Transverse colon (tissue), 4 donors: ENCODE results near the gene SART3. TPM values are rescaled to one million over a fixed set of nuclear protein-coding genes. Genes with fewer than 3 reads are reported as not detected.

Source experiments
- DNase-seq: peaks from one replicate; pipeline ENCODE4 v3.0.0-alpha.2; 2019
- H3K27ac ChIP-seq, 4 donors: fragments of 200-600 bp; sonication (generic); 2 replicates each; pipeline ENCODE4 v1.5.1; 2016 to 2018; ENCODE audit warnings: inconsistent platforms in 4 of 4
- H3K27me3 ChIP-seq: fragments of 200-600 bp; sonication (generic); 2 replicates; pipeline ENCODE4 v1.5.1; 2017; ENCODE audit warnings: inconsistent platforms
- H3K36me3 ChIP-seq, 4 donors: fragments of 200-600 bp; sonication (generic); 2 replicates each; pipeline ENCODE4 v1.5.1; 2017 to 2019; ENCODE audit warnings: inconsistent platforms in 4 of 4
- H3K4me1 ChIP-seq, 4 donors: fragments of 200-600 bp; sonication (generic); 2 replicates each; pipeline ENCODE4 v1.5.1; 2017 to 2020; ENCODE audit warnings: inconsistent platforms in 4 of 4
- H3K4me3 ChIP-seq, 4 donors: fragments of 200-600 bp; sonication (generic); 1 replicate in 1 of 4; 2 replicates in 3 of 4; pipeline versions ENCODE4 v1.5.1 to v1.6.1; 2017 to 2019; ENCODE audit warnings: inconsistent platforms in 4 of 4
- H3K9me3 ChIP-seq, 2 donors: fragments of 200-600 bp; sonication (generic); 2 replicates each; pipeline ENCODE4 v1.5.1; 2017 to 2019; ENCODE audit warnings: inconsistent platforms in 2 of 2
- EP300 ChIP-seq: sonication (generic); formaldehyde crosslinking; IDR thresholded peaks from one replicate; pipeline ENCODE4 v1.6.1; 2017; ENCODE audit warnings: antibody characterized with exemption, low read depth
- POLR2A ChIP-seq: fragments of 450-650 bp; IDR thresholded peaks from one replicate; pipeline ENCODE4 v1.6.1; 2016; ENCODE audit warnings: antibody characterized with exemption, mild to moderate bottlenecking, moderate library complexity
- POLR2AphosphoS5 ChIP-seq, 3 donors: sonication (generic); formaldehyde crosslinking; IDR thresholded peaks; one replicate each; pipeline ENCODE4 v1.6.1; 2016; ENCODE audit warnings: antibody characterized with exemption in 3 of 3
- WGBS, 2 donors: methylation state at CpG; one replicate each; pipeline ENCODE4 v1.1.5; 2018; ENCODE audit warnings: low coverage in 1 of 2; 5-methylcytosine and 5-hydroxymethylcytosine counted together
- in situ Hi-C, 4 donors: fragments of 200-750 bp; cut with MboI; loops; one replicate each; pipeline versions ENCODE4 v1.15.0 to v1.15.1; 2017; ENCODE audit warnings: low sequenced_read_pairs in 3 of 4, low pct_ligation_motif_present in 1 of 4, low pct_unique_long_range_greater_than_20kb in 1 of 4
- intact Hi-C: fragments of 100-400 bp; cut with DNase I; formaldehyde crosslinking; loops from one replicate; pipeline ENCODE4 v1.15.1; 2023; ENCODE audit warnings: low total_unique reads
- total RNA-seq, 4 donors: library from RNA; depleted of rRNA; stranded (reverse); fragments of >200 nt; gene quantifications; one replicate each; pipeline ENCODE4 v1.1.0, GENCODE V29; 2016
- TF ChIP-seq, protein P1 (sequence below), 5 experiments: fragments of 200-600 bp in 3 of 5; fragments of 450-650 bp in 2 of 5; sonication (generic) in 3 of 5; IDR thresholded peaks; 1 replicate in 2 of 5; 2 replicates in 3 of 5; pipeline ENCODE4 v1.5.1; 2016 to 2017; ENCODE audit warnings: antibody characterized with exemption in 5 of 5, inconsistent platforms in 3 of 5, mild to moderate bottlenecking in 2 of 5, moderate library complexity in 1 of 5

The SART3 gene
- total RNA-seq, 4 donors from 2014 or later = 25.3 to 177 (median 77.4) TPM

DNA sequence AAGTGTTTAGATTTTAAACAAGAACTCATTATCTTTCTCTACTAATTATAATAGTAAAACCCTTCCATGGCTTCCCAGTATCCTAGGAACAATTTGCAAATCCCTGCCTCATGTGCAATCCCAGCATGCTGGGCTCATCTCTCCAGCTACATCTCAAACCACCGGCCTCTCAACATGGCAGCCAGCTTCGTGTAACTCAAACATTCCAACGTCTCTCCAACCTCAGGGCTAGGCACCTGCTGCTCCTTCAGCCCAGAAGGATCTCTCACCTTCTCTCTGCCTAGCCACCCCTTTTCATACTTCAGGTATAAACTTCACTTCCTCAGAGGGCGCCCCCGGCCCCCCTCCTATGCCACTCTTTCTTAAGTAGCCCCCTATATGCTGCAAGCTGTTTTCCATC lies 7.2 kb downstream of the SART3 start:
- 83 to 96% methylated on average over 5 of the region's 5 CpGs for WGBS, 2 donors
- TF ChIP-seq POLR2AphosphoS5 (IDR thresholded peaks at IDR 0.05) (no peak), POLR2A (no peak), EP300 (no peak)
- TF ChIP-seq, protein P1, sequence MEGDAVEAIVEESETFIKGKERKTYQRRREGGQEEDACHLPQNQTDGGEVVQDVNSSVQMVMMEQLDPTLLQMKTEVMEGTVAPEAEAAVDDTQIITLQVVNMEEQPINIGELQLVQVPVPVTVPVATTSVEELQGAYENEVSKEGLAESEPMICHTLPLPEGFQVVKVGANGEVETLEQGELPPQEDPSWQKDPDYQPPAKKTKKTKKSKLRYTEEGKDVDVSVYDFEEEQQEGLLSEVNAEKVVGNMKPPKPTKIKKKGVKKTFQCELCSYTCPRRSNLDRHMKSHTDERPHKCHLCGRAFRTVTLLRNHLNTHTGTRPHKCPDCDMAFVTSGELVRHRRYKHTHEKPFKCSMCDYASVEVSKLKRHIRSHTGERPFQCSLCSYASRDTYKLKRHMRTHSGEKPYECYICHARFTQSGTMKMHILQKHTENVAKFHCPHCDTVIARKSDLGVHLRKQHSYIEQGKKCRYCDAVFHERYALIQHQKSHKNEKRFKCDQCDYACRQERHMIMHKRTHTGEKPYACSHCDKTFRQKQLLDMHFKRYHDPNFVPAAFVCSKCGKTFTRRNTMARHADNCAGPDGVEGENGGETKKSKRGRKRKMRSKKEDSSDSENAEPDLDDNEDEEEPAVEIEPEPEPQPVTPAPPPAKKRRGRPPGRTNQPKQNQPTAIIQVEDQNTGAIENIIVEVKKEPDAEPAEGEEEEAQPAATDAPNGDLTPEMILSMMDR (IDR thresholded peaks at IDR 0.05) = no peak
- DNase-seq = no peak
- peaks cover 5 to 62% (median 19%) of the 10 kb centered on the region in 4 donors for H3K4me1 ChIP-seq
- intact Hi-C loops = no loop called here
- in situ Hi-C loops = loop anchor here in 2 of 4 donors (25.0 kb wide), 1 partner anchor 534 kb away; the partner anchor contains the start of genes ALKBH2 (in 2 of the 2) and UNG (in 2 of the 2)
- no peak overlapping the region for H3K27ac ChIP-seq
- no peaks in the 10 kb centered on the region for H3K27me3 ChIP-seq
- no peaks in the 10 kb centered on the region for H3K9me3 ChIP-seq
- no peak overlapping the region for H3K4me3 ChIP-seq
- peaks cover 0 to 3% (median 0%) of the 10 kb centered on the region in 4 donors for H3K36me3 ChIP-seq

DNA sequence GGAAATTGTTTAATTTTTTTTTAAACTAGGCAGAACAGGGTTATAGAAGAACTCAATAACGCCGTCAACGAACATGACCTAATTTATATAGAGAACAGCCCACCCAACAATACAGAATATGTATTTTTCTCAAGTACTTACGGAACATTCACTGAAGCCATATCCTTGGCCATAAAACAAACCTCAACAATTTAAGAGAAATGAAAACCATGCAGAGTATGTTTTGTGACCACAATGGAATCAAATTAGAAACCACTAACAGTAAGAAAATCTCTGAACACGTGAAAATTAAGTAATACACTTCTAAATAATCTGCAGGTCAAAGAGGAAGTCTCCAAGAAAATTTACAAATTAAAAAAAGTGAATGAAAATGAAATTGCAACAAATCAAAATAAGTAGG lies 9.4 kb downstream of the SART3 start:
- no peak for DNase-seq
- TF ChIP-seq EP300 (no peak), POLR2AphosphoS5 (IDR thresholded peaks at IDR 0.05) (no peak), POLR2A (no peak)
- TF ChIP-seq, protein P1 (IDR thresholded peaks at IDR 0.05) = no peak
- intact Hi-C loops = no loop called here
- in situ Hi-C loops = loop anchor here in 2 of 4 donors (25.0 kb wide), 1 partner anchor 536 kb away; the partner anchor contains the start of genes ALKBH2 (in 2 of the 2) and UNG (in 2 of the 2)
- H3K9me3 ChIP-seq = no peaks in the 10 kb centered on the region
- H3K27ac ChIP-seq = no peak overlapping the region
- H3K36me3 ChIP-seq = peaks cover 0 to 23% (median 7%) of the 10 kb centered on the region in 4 donors
- no peaks in the 10 kb centered on the region for H3K27me3 ChIP-seq
- WGBS, 2 donors = 68 to 77% methylated on average over 5 of the region's 5 CpGs
- no peak overlapping the region for H3K4me3 ChIP-seq
- peaks cover 0 to 41% (median 6%) of the 10 kb centered on the region in 4 donors for H3K4me1 ChIP-seq

DNA sequence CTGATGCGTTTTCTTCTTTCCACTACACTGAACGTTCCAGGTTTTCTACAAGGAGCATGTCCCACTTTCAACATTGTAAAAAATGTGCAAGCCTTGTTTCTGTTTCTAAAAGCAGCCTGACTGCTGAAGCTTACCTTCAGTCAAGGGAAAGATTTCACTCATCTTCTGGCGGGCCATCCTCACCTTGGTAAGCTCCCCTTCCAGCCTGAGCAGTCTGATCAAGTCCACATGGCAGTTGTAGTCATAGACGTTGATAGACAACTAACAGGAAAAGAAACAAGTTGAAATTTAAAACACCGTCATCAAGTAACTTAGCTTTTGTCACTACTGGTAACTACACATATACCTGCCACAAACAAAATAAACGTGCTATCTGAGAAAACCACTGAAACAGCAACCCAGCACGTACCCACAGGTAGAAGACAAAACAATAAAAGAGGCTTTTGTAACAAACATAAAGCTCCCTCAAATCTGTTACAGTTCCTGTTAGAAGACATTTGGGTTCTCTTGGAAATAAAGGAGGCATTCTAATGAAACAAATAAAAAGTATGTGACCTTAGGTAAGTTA lies 11.9 kb downstream of the SART3 start:
- Histone ChIP-seq H3K27ac (no peak overlapping the region), H3K4me3 (no peak overlapping the region), H3K36me3 (peaks cover 0 to 40% (median 14%) of the 10 kb centered on the region in 4 donors), H3K4me1 (peaks cover 0 to 30% (median 3%) of the 10 kb centered on the region in 4 donors), H3K27me3 (no peaks in the 10 kb centered on the region), H3K9me3 (no peaks in the 10 kb centered on the region)
- TF ChIP-seq POLR2AphosphoS5 (IDR thresholded peaks at IDR 0.05) (no peak), POLR2A (no peak), EP300 (no peak)
- TF ChIP-seq, protein P1 (IDR thresholded peaks at IDR 0.05) = no peak
- DNase-seq = no peak
- WGBS, 2 donors = 52 to 74% methylated on average over 7 of the region's 7 CpGs
- intact Hi-C loops (no loop called here), in situ Hi-C loops (no loop called here)

DNA sequence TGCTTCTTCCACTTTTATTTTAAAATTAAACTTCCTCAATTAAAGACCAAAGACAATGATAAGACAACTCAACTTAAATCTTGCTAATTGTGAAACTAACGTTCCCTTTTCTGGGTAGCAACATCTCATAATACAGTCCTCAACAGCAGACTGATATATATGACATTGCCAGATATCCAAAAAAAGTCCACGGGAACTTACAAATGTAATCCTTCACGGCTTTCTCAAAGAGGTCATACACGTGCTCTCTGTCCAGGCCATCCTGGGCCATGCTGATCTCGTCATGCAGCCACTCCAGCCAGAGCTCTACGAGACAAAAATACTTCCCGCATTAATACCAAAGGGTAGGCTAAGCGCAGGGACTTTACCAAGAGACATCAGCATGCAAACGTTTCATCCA lies 13.3 kb downstream of the SART3 start:
- Histone ChIP-seq H3K27me3 (no peaks in the 10 kb centered on the region), H3K36me3 (peaks cover 0 to 47% (median 18%) of the 10 kb centered on the region in 4 donors), H3K27ac (no peak overlapping the region), H3K4me3 (no peak overlapping the region), H3K4me1 (peaks cover 0 to 26% (median 3%) of the 10 kb centered on the region in 4 donors), H3K9me3 (no peaks in the 10 kb centered on the region)
- DNase-seq = no peak
- TF ChIP-seq EP300 = no peak
- TF ChIP-seq POLR2AphosphoS5 (IDR thresholded peaks at IDR 0.05) = no peak
- TF ChIP-seq, protein P1 (IDR thresholded peaks at IDR 0.05) = no peak
- intact Hi-C loops (no loop called here), in situ Hi-C loops (no loop called here)
- WGBS, 2 donors = 67 to 74% methylated on average over 5 to 9 of the region's 9 CpGs
